Astrocyte (in vitro differentiated cells and primary cell): ENCODE results near the gene CMSS1.

ENCODE experiments used
- CTCF ChIP-seq: IDR thresholded peaks from 2 replicates; pipeline ENCODE4 v1.5.1; 2011; ENCODE audit warnings: low read depth, mild to moderate bottlenecking, inconsistent platforms, low read length, moderate library complexity; ENCODE audit not compliant: insufficient read depth
- EZH2 ChIP-seq: IDR thresholded peaks from 2 replicates; pipeline ENCODE4 v1.6.1; 2012; ENCODE audit warnings: mild to moderate bottlenecking, low read length, inconsistent platforms; ENCODE audit not compliant: insufficient read depth

GRCh38 chr3:100075851-100076730 is 258.4 kb downstream of the CMSS1 start:
- TF ChIP-seq CTCF (no peak), EZH2 (no peak)
